Astrocyte of the cerebellum (primary cell): ENCODE results near the gene JAML.
"Not testable (repeated sequence)": the region's sequence is repeated elsewhere in the genome, so short reads cannot be mapped to it uniquely, and the experiment has no call there.

ENCODE experiments used
- DNase-seq: peaks from one replicate; pipeline ENCODE4 v3.0.0-alpha.2; 2011; ENCODE audit warnings: low read depth
- H3K4me3 ChIP-seq: 2 replicates; pipeline ENCODE4 v1.5.1; 2011; ENCODE audit warnings: mild to moderate bottlenecking, low read depth, low read length, moderate library complexity
- CTCF ChIP-seq: IDR thresholded peaks from 2 replicates; pipeline ENCODE4 v1.5.1; 2012; ENCODE audit warnings: low read length, low read depth, moderate library complexity, mild to moderate bottlenecking; ENCODE audit errors: missing control alignments
- in situ Hi-C: cut with HindIII; loops from 2 replicates; pipeline ENCODE4 v1.10.0; 2017; ENCODE audit warnings: low sequenced_read_pairs

JAML gene

GRCh38 chr11:118194835-118195627, 29.8 kb downstream of the JAML start:
- no peak for TF ChIP-seq CTCF
- H3K4me3 ChIP-seq = no peak overlapping the region
- DNase-seq = no peak
- in situ Hi-C loops = no loop called here

DNA sequence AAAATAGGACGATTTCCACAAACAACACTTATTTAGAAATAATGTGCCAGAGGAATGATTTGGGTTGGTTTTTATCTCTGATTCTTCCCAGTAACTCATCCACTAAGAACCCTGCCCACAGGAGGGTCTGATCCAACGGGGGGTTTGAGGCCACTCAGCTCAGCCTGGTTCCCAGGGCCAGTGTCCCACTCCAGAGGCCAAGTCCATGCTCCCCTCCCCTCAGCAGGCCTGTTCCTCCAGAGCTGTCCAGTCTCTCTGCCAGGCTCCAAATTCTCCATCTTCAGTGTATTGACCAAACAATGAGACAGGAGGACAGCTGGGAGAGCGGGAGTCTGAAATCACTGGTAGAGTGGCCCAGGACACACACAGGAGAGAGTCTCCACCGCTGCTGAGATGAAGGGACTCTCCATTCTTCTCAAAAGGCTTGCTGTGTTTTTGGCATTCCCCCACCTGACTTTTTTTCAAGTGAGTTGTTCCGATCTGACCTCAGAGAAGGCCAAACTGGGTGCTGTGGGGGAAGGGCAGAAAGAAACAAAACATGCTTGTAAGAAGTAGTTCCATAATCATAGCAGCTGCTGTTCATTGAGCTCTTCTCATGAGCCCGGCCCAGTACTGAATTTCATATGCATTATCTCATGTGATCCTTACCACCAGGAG, 30.8 kb downstream of the JAML start:
- no peak for DNase-seq
- H3K4me3 ChIP-seq = no peak overlapping the region
- in situ Hi-C loops = no loop called here
- no peak for TF ChIP-seq CTCF

GRCh38 chr11:118192817-118193216, 32.0 kb downstream of the JAML start:
- H3K4me3 ChIP-seq, DNase-seq, in situ Hi-C loops: not testable (repeated sequence)

- DNase-seq, H3K4me3 ChIP-seq, in situ Hi-C loops: not testable (repeated sequence)
Observed at GRCh38 chr11:118190942-118191506, 33.8 kb downstream of the JAML start.

DNA sequence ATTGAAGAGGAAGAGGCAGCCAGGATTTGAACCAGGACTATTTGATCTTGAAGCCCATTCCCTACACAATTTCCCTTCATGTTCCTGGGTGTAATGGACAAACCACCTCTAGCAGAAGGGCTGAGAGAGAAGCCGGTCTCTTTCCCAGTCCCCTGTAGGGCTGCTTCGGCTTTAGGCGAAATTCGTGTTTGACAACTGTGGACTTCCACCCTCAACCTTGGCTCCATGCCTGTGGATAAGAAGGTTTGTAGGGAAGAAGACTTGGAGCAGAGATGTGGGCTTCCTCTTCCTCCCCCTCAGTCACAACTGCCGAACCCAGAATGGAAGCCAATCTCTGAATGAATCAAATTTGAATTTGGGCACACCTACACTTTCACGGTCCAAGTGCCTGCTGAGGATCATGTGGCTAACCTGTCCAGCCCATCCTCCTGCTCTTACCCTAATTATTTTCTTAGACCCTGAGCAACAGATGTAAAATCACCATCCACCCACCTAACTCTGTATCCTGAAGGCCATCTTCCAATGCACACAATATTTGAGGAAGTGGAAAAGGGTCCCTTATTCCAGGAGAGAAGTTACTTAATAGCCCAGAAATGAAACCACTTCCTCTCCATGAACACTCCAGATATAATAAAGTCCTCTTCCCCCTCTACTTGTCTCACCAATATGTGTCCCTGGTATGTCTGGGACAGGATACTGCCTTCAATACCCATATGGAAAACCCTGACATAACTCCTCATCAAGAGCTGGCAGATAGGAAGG, 38.3 kb downstream of the JAML start:
- no peak overlapping the region for H3K4me3 ChIP-seq
- DNase-seq = no peak
- TF ChIP-seq CTCF = no peak
- in situ Hi-C loops = no loop called here

DNA sequence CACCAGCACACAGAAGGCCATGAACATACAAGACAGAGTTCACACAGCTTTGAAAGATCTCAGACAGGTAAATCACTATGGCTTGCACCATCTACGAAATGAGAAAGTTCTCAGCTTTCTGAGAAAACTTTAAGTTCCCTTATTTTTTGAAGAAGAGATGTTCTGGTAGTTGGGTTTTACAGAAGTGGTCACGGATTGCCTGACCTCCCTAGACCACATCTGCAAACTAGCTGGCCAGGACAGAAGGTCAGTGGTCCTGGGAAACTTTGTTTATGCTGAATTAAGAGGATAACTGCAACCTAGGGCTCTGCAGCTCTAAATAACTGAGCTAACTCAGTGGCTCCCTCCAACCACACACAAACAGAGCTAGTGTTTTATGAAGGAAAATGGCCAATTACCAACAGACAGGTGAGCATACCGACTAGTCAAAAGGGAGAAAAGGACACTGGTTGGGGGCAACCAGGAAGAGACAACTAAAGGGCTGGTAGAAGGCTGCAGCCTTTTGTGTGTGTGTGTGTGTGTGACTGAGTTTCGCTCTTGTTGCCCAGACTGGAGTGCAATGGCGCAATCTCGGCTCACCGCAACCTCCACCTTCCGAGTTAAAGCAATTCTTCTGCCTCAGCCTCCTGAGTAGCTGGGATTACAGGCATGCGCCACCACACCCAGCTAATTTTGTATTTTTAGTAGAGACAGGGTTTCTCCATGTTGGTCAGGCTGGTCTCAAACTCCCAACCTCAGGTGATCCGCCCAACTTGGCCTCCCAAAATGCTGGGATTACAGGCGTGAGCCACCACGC, 39.8 kb downstream of the JAML start:
- DNase-seq = no peak
- in situ Hi-C loops = no loop called here
- TF ChIP-seq CTCF = no peak
- H3K4me3 ChIP-seq = no peak overlapping the region

- H3K4me3 ChIP-seq, DNase-seq, in situ Hi-C loops: not testable (repeated sequence)
Observed at GRCh38 chr11:118183691-118184090, 41.1 kb downstream of the JAML start.
